OCI-LY3 (cell line): ENCODE measurements around the gene HERC5.

Source experiments
- EZH2phosphoT487 ChIP-seq: fragments of 200-600 bp; shearing (Covaris generic); IDR thresholded peaks from 2 replicates; pipeline ENCODE4 v1.6.1; 2018; ENCODE audit warnings: antibody characterized with exemption, mixed run types, low read depth
- TF ChIP-seq, protein P1 (sequence below): fragments of 200-600, 300-600 bp; sonication (generic); IDR thresholded peaks from 2 replicates; pipeline ENCODE4 v1.5.1; 2014; ENCODE audit warnings: antibody characterized with exemption, low read length, low read depth

- TF ChIP-seq, protein P1, sequence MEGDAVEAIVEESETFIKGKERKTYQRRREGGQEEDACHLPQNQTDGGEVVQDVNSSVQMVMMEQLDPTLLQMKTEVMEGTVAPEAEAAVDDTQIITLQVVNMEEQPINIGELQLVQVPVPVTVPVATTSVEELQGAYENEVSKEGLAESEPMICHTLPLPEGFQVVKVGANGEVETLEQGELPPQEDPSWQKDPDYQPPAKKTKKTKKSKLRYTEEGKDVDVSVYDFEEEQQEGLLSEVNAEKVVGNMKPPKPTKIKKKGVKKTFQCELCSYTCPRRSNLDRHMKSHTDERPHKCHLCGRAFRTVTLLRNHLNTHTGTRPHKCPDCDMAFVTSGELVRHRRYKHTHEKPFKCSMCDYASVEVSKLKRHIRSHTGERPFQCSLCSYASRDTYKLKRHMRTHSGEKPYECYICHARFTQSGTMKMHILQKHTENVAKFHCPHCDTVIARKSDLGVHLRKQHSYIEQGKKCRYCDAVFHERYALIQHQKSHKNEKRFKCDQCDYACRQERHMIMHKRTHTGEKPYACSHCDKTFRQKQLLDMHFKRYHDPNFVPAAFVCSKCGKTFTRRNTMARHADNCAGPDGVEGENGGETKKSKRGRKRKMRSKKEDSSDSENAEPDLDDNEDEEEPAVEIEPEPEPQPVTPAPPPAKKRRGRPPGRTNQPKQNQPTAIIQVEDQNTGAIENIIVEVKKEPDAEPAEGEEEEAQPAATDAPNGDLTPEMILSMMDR, result no peak
- no peak for TF ChIP-seq EZH2phosphoT487
These were observed 77.2 kb downstream of the HERC5 start for GRCh38 chr4:88533937-88534750.
